K562 (cell line): ENCODE data around the gene SLC22A8. TPM values are rescaled to one million over a fixed set of nuclear protein-coding genes. Genes with fewer than 3 reads are reported as not detected.

ENCODE experiments used
- ATAC-seq: fragments of 200-7000 bp; cut with Tn5 transposase; 3 replicates; pipeline ENCODE4 v1.9.1; 2020; ENCODE audit warnings: moderate library complexity
- BruUV-seq: library from RNA; stranded (reverse); fragments of 400-500 nt; replicated peaks from 2 replicates; lab custom pipeline; 2021; lab: Mats Ljungman, UMichigan
- CTCF ChIA-PET: fragments of 300-600 bp; formaldehyde crosslinking; extraction: SDS; loops from one replicate; lab custom pipeline; 2021; ENCODE audit warnings: low intra/inter-chr PET ratio; lab: Yijun Ruan, JAX
- POLR2A ChIA-PET: fragments of 300-600, 350-650 bp; sonication (Branson Sonifier 250); formaldehyde crosslinking; extraction: SDS; loops from one replicate; lab custom pipeline; 2021; ENCODE audit warnings: antibody characterized with exemption, inconsistent platforms; lab: Yijun Ruan, JAX
- DNase-seq, 4 experiments: peaks; one replicate each; pipeline versions ENCODE4 v3.0.0 to v3.0.0-alpha.2; 2011 to 2018; ENCODE audit warnings: low spot score in 3 of 4, mixed read lengths in 3 of 4; ENCODE audit errors: extremely low read depth in 1 of 4
- FAIRE-seq: peaks from 2 replicates; lab custom pipeline; 2011; peaks lifted over from hg19 to GRCh38; lab: Jason Lieb, UNC
- H2AFZ ChIP-seq: 2 replicates; pipeline ENCODE4 v1.6.0; 2011; ENCODE audit warnings: low read depth, low read length, control low read depth, inconsistent platforms
- H3K27ac ChIP-seq: fragments of 200-600 bp; 3 replicates; pipeline ENCODE4 v1.8.0; 2011; ENCODE audit warnings: low read depth, mild to moderate bottlenecking, control low read depth, inconsistent platforms, low read length, moderate library complexity, mixed read lengths; ENCODE audit errors: extremely low read depth
- H3K27me3 ChIP-seq, 2 experiments: fragments of 300-600 bp in 1 of 2; 2 replicates in 1 of 2; 3 replicates in 1 of 2; pipeline versions ENCODE4 v1.6.0 to v1.8.0; 2011; ENCODE audit warnings: inconsistent platforms in 2 of 2, low read length in 2 of 2, mild to moderate bottlenecking in 1 of 2, mixed read lengths in 1 of 2, moderate library complexity in 1 of 2; ENCODE audit not compliant: control insufficient read depth in 2 of 2, insufficient read depth in 2 of 2
- H3K36me3 ChIP-seq: fragments of 300-600 bp; 3 replicates; pipeline ENCODE4 v1.8.0; 2011; ENCODE audit warnings: mild to moderate bottlenecking, low read length, inconsistent platforms; ENCODE audit not compliant: control insufficient read depth, insufficient read depth
- H3K4me1 ChIP-seq, 2 experiments: fragments of 200-600 bp in 1 of 2; replicated peaks in 1 of 2; 2 replicates in 1 of 2; 3 replicates in 1 of 2; pipeline versions ENCODE4 v1.5.1 to v1.8.0; 2011; ENCODE audit warnings: inconsistent platforms in 2 of 2, low read length in 2 of 2, mild to moderate bottlenecking in 1 of 2, mixed read lengths in 1 of 2, moderate library complexity in 1 of 2; ENCODE audit not compliant: control insufficient read depth in 2 of 2, insufficient read depth in 2 of 2
- H3K4me2 ChIP-seq: 2 replicates; pipeline ENCODE4 v1.6.1; 2011; ENCODE audit warnings: low read length, control low read depth, inconsistent platforms, mixed read lengths; ENCODE audit not compliant: insufficient read depth
- H3K4me3 ChIP-seq: fragments of 200-600 bp; sonication (generic), shearing (Covaris generic); 2 replicates; pipeline ENCODE4 v1.5.1; 2016; ENCODE audit warnings: control low read depth, inconsistent platforms
- H3K79me2 ChIP-seq: fragments of 200-600 bp; 3 replicates; pipeline ENCODE4 v1.8.0; 2011; ENCODE audit warnings: low read length, inconsistent platforms; ENCODE audit not compliant: control insufficient read depth, insufficient read depth
- H3K9ac ChIP-seq, 2 experiments: 2 replicates each; pipeline versions ENCODE4 v1.6.0 to v1.6.1; 2011; ENCODE audit warnings: low read depth in 2 of 2, low read length in 2 of 2, control low read depth in 1 of 2, inconsistent platforms in 1 of 2, mild to moderate bottlenecking in 1 of 2, mixed read lengths in 1 of 2; ENCODE audit not compliant: insufficient read depth in 1 of 2
- H3K9me1 ChIP-seq: one replicate; pipeline ENCODE4 v1.6.0; 2011; ENCODE audit warnings: inconsistent platforms, mild to moderate bottlenecking, low read length, moderate library complexity; ENCODE audit not compliant: control insufficient read depth, insufficient read depth
- H3K9me3 ChIP-seq: replicated peaks from 2 replicates; pipeline ENCODE4 v1.5.1; 2011; ENCODE audit warnings: low read depth, low read length, inconsistent platforms; ENCODE audit not compliant: control insufficient read depth, insufficient read depth
- H4K20me1 ChIP-seq: replicated peaks from 2 replicates; pipeline ENCODE4 v1.6.1; 2011; ENCODE audit warnings: low read length, inconsistent platforms, mixed read lengths; ENCODE audit not compliant: control insufficient read depth, insufficient read depth
- FOSL1 ChIP-seq: fragments of 200-800 bp; sonication (Bioruptor generic); conservative IDR thresholded peaks from 2 replicates; pipeline ENCODE4 v1.6.1; 2016; ENCODE audit warnings: missing genetic modification characterization, missing compliant biosample characterization
- JUN ChIP-seq, 2 experiments: sonication (generic) in 1 of 2; formaldehyde crosslinking in 1 of 2; IDR thresholded peaks; 2 replicates each; pipeline versions ENCODE4 v1.6.1 to v1.8.0; 2012 to 2022; ENCODE audit warnings: borderline replicate concordance in 2 of 2, mild to moderate bottlenecking in 2 of 2, improper control_type of control experiment in 1 of 2, low read depth in 1 of 2, low read length in 1 of 2, missing genetic modification reagents in 1 of 2
- JUND ChIP-seq, 2 experiments: IDR thresholded peaks; 2 replicates in 1 of 2; 3 replicates in 1 of 2; pipeline ENCODE4 v1.6.1; 2011; ENCODE audit warnings: borderline replicate concordance in 2 of 2, low read depth in 2 of 2, low read length in 2 of 2, improper control_type of control experiment in 1 of 2, missing biosample characterization in 1 of 2, missing genetic modification characterization in 1 of 2, missing genetic modification reagents in 1 of 2
- SIN3B ChIP-seq: fragments of 450-650 bp; IDR thresholded peaks from 2 replicates; pipeline ENCODE4 v1.6.1; 2017; ENCODE audit warnings: low read depth, mild to moderate bottlenecking, moderate library complexity
- USF2 ChIP-seq: sonication (generic); formaldehyde crosslinking; IDR thresholded peaks from 2 replicates; pipeline ENCODE4 v1.5.0; 2020; ENCODE audit warnings: missing genetic modification reagents
- ZSCAN29 ChIP-seq: fragments of 450-650 bp; IDR thresholded peaks from 2 replicates; pipeline ENCODE4 v1.6.1; 2017
- WGBS: fragments of 100-300 bp; shearing (Covaris generic); methylation state at CpG from one replicate; pipeline ENCODE4 v1.1.6; 2016; ENCODE audit warnings: low coverage, mixed read lengths; ENCODE audit not compliant: insufficient coverage; ENCODE audit errors: missing lambda C conversion rate; 5-methylcytosine and 5-hydroxymethylcytosine counted together
- in situ Hi-C: fragments of 300-500 bp; cut with MboI; formaldehyde crosslinking; loops from 4 replicates; pipeline ENCODE4 v1.15.0; 2018; ENCODE audit warnings: inconsistent platforms, mixed read lengths
- intact Hi-C: fragments of 100-400 bp; cut with micrococcal nuclease; formaldehyde crosslinking; loops from 2 replicates; pipeline ENCODE4 v1.14.2; 2022
- polyA plus RNA-seq, 8 experiments: library from polyadenylated mRNA; depleted of rRNA in 4 of 8; stranded (reverse) in 5 of 8; unstranded in 3 of 8; fragments of >200 nt; fragmentation: Nextera tagmentation in 2 of 8; fragmentation: Illumina TruSeq in 1 of 8; extraction: Ambion mirVana in 2 of 8; extraction: Trizol in 1 of 8; gene quantifications; 2 replicates each; pipeline versions ENCODE4 v1.2.1 to v1.2.3, GENCODE V29; 2011 to 2014; ENCODE audit warnings: inconsistent platforms in 1 of 8, missing spikeins in 1 of 8
- total RNA-seq, 7 experiments: library from RNA; depleted of rRNA in 6 of 7; stranded (reverse); fragments of >200 nt in 6 of 7; fragmentation: Illumina TruSeq in 2 of 7; extraction: Trizol in 2 of 7; gene quantifications; 2 replicates each; pipeline versions ENCODE4 v1.2.1 to v1.2.3, GENCODE V29; 2011 to 2021; ENCODE audit warnings: low replicate concordance in 1 of 7
- TF ChIP-seq, protein P1 (sequence below): fragments of 450-650 bp; IDR thresholded peaks from 2 replicates; pipeline ENCODE4 v1.6.1; 2018; ENCODE audit not compliant: partially characterized antibody

The SLC22A8 gene
- total and polyA plus RNA-seq, 9 of the 15 experiments (the other 6 are each of a cell fraction or from before 2014, with no cell fraction given): not detected

DNA sequence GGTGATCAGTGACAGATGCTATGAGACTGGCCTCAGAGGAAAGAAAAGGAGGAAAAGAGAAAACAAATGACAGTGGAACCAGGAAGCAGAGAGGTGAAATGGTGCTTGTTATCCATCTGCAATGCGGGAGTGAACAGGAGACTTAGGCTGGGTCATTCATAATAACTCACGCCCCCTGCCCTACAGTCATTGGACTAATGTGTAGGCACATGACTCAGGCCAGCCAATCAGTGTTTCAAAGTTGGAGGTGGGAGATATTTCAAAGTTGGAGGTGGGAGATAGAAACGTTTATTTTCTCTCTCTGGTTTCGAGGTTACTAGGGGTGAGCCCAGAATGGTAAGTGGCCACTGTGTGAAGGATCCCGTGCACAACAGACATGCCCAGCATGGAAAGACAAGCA is 61.2 kb downstream of the SLC22A8 start (continued):
- TF ChIP-seq JUN (IDR thresholded peaks at IDR 0.05; ENCODE audit: borderline replicate concordance, low read depth, low read length) (no peak), JUN (CRISPR knock-in tag; IDR thresholded peaks at IDR 0.05; ENCODE audit: borderline replicate concordance) (no peak), USF2 (CRISPR knock-in tag) (peak; percentile 86), ZSCAN29 (no peak)

DNA sequence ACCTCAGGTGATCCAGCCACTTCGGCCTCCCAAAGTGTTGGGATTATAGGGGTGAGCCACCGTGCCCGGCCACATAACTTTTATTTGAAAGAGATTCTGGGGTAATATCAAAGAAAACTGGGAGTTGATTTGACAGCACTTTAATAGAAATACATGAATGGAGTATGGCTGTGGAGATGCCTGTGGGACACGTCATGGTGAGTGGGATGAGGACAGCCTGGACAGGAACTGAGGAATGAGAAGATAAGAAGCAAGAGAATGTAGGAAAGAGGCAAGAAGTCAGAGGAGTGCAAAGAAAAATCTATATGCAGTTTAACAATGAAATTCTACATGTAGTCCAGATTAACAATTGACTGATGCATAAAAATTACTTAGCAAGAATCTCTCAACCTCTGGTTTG is 61.8 kb downstream of the SLC22A8 start:
- no peak overlapping the region for H3K9ac ChIP-seq
- intact Hi-C loops: no loop called here
- CTCF ChIA-PET: no interaction called here
- DNase-seq (no peak), ATAC-seq (no peak), FAIRE-seq (no peak)
- H3K36me3 ChIP-seq: no peaks in the 10 kb centered on the region
- no peak overlapping the region for H3K4me3 ChIP-seq
- peak; percentile 12; the same call in 1 of the 2 replicates for TF ChIP-seq JUND (IDR thresholded peaks at IDR 0.05; ENCODE audit: borderline replicate concordance, low read depth, low read length)
- no peak; the same call in 2 of the 3 replicates for TF ChIP-seq JUND (tag; IDR thresholded peaks at IDR 0.05; ENCODE audit: borderline replicate concordance, low read depth, low read length)
- TF ChIP-seq FOSL1: peak; percentile 47; the same call in 1 of the 2 replicates
- TF ChIP-seq SIN3B: no peak
- TF ChIP-seq, protein P1, sequence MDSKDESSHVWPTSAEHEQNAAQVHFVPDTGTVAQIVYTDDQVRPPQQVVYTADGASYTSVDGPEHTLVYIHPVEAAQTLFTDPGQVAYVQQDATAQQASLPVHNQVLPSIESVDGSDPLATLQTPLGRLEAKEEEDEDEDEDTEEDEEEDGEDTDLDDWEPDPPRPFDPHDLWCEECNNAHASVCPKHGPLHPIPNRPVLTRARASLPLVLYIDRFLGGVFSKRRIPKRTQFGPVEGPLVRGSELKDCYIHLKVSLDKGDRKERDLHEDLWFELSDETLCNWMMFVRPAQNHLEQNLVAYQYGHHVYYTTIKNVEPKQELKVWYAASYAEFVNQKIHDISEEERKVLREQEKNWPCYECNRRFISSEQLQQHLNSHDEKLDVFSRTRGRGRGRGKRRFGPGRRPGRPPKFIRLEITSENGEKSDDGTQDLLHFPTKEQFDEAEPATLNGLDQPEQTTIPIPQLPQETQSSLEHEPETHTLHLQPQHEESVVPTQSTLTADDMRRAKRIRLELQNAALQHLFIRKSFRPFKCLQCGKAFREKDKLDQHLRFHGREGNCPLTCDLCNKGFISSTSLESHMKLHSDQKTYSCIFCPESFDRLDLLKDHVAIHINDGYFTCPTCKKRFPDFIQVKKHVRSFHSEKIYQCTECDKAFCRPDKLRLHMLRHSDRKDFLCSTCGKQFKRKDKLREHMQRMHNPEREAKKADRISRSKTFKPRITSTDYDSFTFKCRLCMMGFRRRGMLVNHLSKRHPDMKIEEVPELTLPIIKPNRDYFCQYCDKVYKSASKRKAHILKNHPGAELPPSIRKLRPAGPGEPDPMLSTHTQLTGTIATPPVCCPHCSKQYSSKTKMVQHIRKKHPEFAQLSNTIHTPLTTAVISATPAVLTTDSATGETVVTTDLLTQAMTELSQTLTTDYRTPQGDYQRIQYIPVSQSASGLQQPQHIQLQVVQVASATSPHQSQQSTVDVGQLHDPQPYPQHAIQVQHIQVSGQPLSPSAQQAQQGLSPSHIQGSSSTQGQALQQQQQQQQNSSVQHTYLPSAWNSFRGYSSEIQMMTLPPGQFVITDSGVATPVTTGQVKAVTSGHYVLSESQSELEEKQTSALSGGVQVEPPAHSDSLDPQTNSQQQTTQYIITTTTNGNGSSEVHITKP: peak; percentile 68
- peaks cover 13 to 14% of the 10 kb centered on the region in 2 experiments; a peak in 4 of 5 replicates for H3K27me3 ChIP-seq
- in situ Hi-C loops: no loop called here
- no peaks in the 10 kb centered on the region for H3K4me1 ChIP-seq
- no peak overlapping the region for H3K4me2 ChIP-seq
- H3K27ac ChIP-seq: no peak overlapping the region
- WGBS: 2% methylated on average over 4 of the region's 4 CpGs
- H3K79me2 ChIP-seq: no peaks in the 10 kb centered on the region
- no peaks in the 10 kb centered on the region for H4K20me1 ChIP-seq
- POLR2A ChIA-PET: no interaction called here
- no peaks in the 10 kb centered on the region for H3K9me3 ChIP-seq
- H2AFZ ChIP-seq: no peak overlapping the region
- no peaks in the 10 kb centered on the region for H3K9me1 ChIP-seq
- BruUV-seq: no TSS peak
